IMR-90 (cell line): Measurements from ENCODE around the gene DNAH17. TPM values are rescaled to one million over a fixed set of nuclear protein-coding genes. Genes with fewer than 3 reads are reported as not detected.

Experiments
- ATAC-seq: fragments of 200-7000 bp; cut with Tn5 transposase; 2 replicates; pipeline ENCODE4 v1.9.1; 2020; ENCODE audit warnings: low read depth, mild to moderate bottlenecking, moderate library complexity
- BruUV-seq: library from RNA; stranded (reverse); fragments of 400-500 nt; replicated peaks from 2 replicates; lab custom pipeline; 2021; lab: Mats Ljungman, UMichigan
- CTCF ChIA-PET: fragments of 300-600 bp; formaldehyde crosslinking; extraction: SDS; loops from one replicate; lab custom pipeline; 2021; ENCODE audit warnings: antibody characterized with exemption; lab: Yijun Ruan, JAX
- POLR2A ChIA-PET: fragments of 300-600 bp; sonication (Branson Sonifier 250); formaldehyde crosslinking; loops from one replicate; lab custom pipeline; 2022; ENCODE audit warnings: antibody characterized with exemption; ENCODE audit not compliant: unreplicated experiment; lab: Charles Lee
- DNase-seq: peaks from one replicate; pipeline ENCODE4 v3.0.0; 2013
- H2AFZ ChIP-seq: replicated peaks from 2 replicates; pipeline ENCODE3; 2013; ENCODE audit warnings: low read length, mild to moderate bottlenecking; ENCODE audit not compliant: poor library complexity
- H2AK5ac ChIP-seq: 2 replicates; pipeline ENCODE4 v1.6.1; 2013; ENCODE audit warnings: low read depth, low read length, inconsistent platforms
- H2AK9ac ChIP-seq: replicated peaks from 2 replicates; pipeline ENCODE3; 2013; ENCODE audit warnings: mild to moderate bottlenecking, low read depth, low read length, moderate library complexity; ENCODE audit not compliant: poor library complexity
- H2BK120ac ChIP-seq: 2 replicates; pipeline ENCODE4 v1.6.1; 2013; ENCODE audit warnings: low read depth, low read length, inconsistent platforms
- H2BK15ac ChIP-seq: 3 replicates; pipeline ENCODE4 v1.6.1; 2013; ENCODE audit warnings: low read depth, low read length, inconsistent platforms
- H2BK20ac ChIP-seq: 2 replicates; pipeline ENCODE4 v1.6.1; 2013; ENCODE audit warnings: low read depth, mild to moderate bottlenecking, inconsistent platforms, low read length, moderate library complexity
- H2BK5ac ChIP-seq: 2 replicates; pipeline ENCODE4 v1.6.1; 2013; ENCODE audit warnings: mild to moderate bottlenecking, low read depth, low read length, inconsistent platforms; ENCODE audit not compliant: poor library complexity, severe bottlenecking
- H3K14ac ChIP-seq: replicated peaks from 2 replicates; pipeline ENCODE4 v1.6.1; 2013; ENCODE audit warnings: low read depth, low read length, inconsistent platforms
- H3K18ac ChIP-seq: 2 replicates; pipeline ENCODE4 v1.6.1; 2013; ENCODE audit warnings: low read depth, low read length, control low read depth
- H3K23ac ChIP-seq: 2 replicates; pipeline ENCODE4 v1.6.1; 2013; ENCODE audit warnings: low read depth, low read length, inconsistent platforms
- H3K27ac ChIP-seq: 2 replicates; pipeline ENCODE4 v1.5.1; 2013; ENCODE audit warnings: mild to moderate bottlenecking, control low read depth, low read length; ENCODE audit not compliant: insufficient read depth
- H3K27me3 ChIP-seq: 2 replicates; pipeline ENCODE4 v1.6.1; 2013; ENCODE audit warnings: low read length; ENCODE audit not compliant: control insufficient read depth, insufficient read depth
- H3K36me3 ChIP-seq: 2 replicates; pipeline ENCODE4 v1.6.1; 2013; ENCODE audit warnings: low read length, mixed read lengths; ENCODE audit not compliant: control insufficient read depth, insufficient read depth
- H3K4ac ChIP-seq: 2 replicates; pipeline ENCODE4 v1.6.1; 2013; ENCODE audit warnings: low read depth, low read length, inconsistent platforms
- H3K4me1 ChIP-seq: 2 replicates; pipeline ENCODE4 v1.6.1; 2013; ENCODE audit warnings: low read length, mixed read lengths; ENCODE audit not compliant: control insufficient read depth, insufficient read depth
- H3K4me2 ChIP-seq: 2 replicates; pipeline ENCODE4 v1.6.1; 2013; ENCODE audit warnings: low read depth, mild to moderate bottlenecking, control low read depth, low read length, moderate library complexity
- H3K4me3 ChIP-seq: 2 replicates; pipeline ENCODE4 v1.5.1; 2013; ENCODE audit warnings: low read depth, mild to moderate bottlenecking, control low read depth, low read length, moderate library complexity; ENCODE audit not compliant: insufficient read depth
- H3K56ac ChIP-seq: 2 replicates; pipeline ENCODE4 v1.6.1; 2013; ENCODE audit warnings: low read length, inconsistent platforms; ENCODE audit not compliant: insufficient read depth; ENCODE audit errors: extremely low read depth
- H3K79me1 ChIP-seq, 2 experiments: 2 replicates each; pipeline ENCODE4 v1.6.1; 2013; ENCODE audit warnings: low read length in 2 of 2, inconsistent platforms in 1 of 2, low read depth in 1 of 2
- H3K9ac ChIP-seq: 2 replicates; pipeline ENCODE4 v1.6.1; 2013; ENCODE audit warnings: low read depth, low read length, control low read depth
- H3K9me1 ChIP-seq: 2 replicates; pipeline ENCODE4 v1.6.1; 2013; ENCODE audit warnings: low read length, inconsistent platforms; ENCODE audit not compliant: insufficient read depth
- H3K9me3 ChIP-seq: 2 replicates; pipeline ENCODE4 v1.6.1; 2013; ENCODE audit warnings: low read length; ENCODE audit not compliant: control insufficient read depth, insufficient read depth
- H4K20me1 ChIP-seq: 2 replicates; pipeline ENCODE4 v1.6.1; 2013; ENCODE audit warnings: low read length, inconsistent platforms; ENCODE audit not compliant: insufficient read depth
- H4K5ac ChIP-seq: 2 replicates; pipeline ENCODE4 v1.6.1; 2013; ENCODE audit warnings: mild to moderate bottlenecking, low read depth, low read length, control low read depth
- H4K8ac ChIP-seq, 2 experiments: 2 replicates each; pipeline ENCODE4 v1.6.1; 2013; ENCODE audit warnings: low read depth in 2 of 2, low read length in 2 of 2, control low read depth in 1 of 2, inconsistent platforms in 1 of 2
- H4K91ac ChIP-seq: 2 replicates; pipeline ENCODE4 v1.6.1; 2013; ENCODE audit warnings: low read depth, low read length, inconsistent platforms; ENCODE audit not compliant: insufficient read depth
- CEBPB ChIP-seq: IDR thresholded peaks from 2 replicates; pipeline ENCODE4 v1.6.1; 2012; ENCODE audit warnings: low read depth, low read length, improper control_type of control experiment
- CHD1 ChIP-seq: IDR thresholded peaks from 2 replicates; pipeline ENCODE4 v1.6.1; 2012; ENCODE audit warnings: low read depth, low read length, improper control_type of control experiment
- CTCF ChIP-seq: conservative IDR thresholded peaks from 2 replicates; pipeline ENCODE4 v1.5.1; 2012; ENCODE audit warnings: mild to moderate bottlenecking, low read depth, low read length, improper control_type of control experiment
- ELK1 ChIP-seq: fragments of 150-350 bp; IDR thresholded peaks from 2 replicates; pipeline ENCODE4 v1.6.1; 2016; ENCODE audit warnings: low read depth, mild to moderate bottlenecking, low read length, moderate library complexity, borderline replicate concordance
- MAFK ChIP-seq: IDR thresholded peaks from 2 replicates; pipeline ENCODE4 v1.6.1; 2012; ENCODE audit warnings: low read depth, low read length, improper control_type of control experiment
- MAZ ChIP-seq: IDR thresholded peaks from 2 replicates; pipeline ENCODE4 v1.6.1; 2012; ENCODE audit warnings: low read depth, mild to moderate bottlenecking, low read length, improper control_type of control experiment, moderate library complexity, borderline replicate concordance
- MXI1 ChIP-seq: IDR thresholded peaks from 2 replicates; pipeline ENCODE4 v1.6.1; 2012; ENCODE audit warnings: low read depth, mild to moderate bottlenecking, low read length, moderate library complexity, borderline replicate concordance
- POLR2A ChIP-seq: IDR thresholded peaks from 2 replicates; pipeline ENCODE4 v1.6.1; 2012; ENCODE audit warnings: mild to moderate bottlenecking, low read depth, low read length
- RAD21 ChIP-seq: IDR thresholded peaks from 2 replicates; pipeline ENCODE4 v1.6.1; 2012; ENCODE audit warnings: low read length, improper control_type of control experiment
- RCOR1 ChIP-seq: IDR thresholded peaks from 2 replicates; pipeline ENCODE4 v1.6.1; 2012; ENCODE audit warnings: mild to moderate bottlenecking, low read length, improper control_type of control experiment; ENCODE audit not compliant: insufficient replicate concordance
- RFX5 ChIP-seq: IDR thresholded peaks from 2 replicates; pipeline ENCODE4 v1.8.0; 2012; ENCODE audit warnings: low read depth, mild to moderate bottlenecking, low read length, moderate library complexity
- SMC3 ChIP-seq: fragments of 150-350 bp; IDR thresholded peaks from 2 replicates; pipeline ENCODE4 v1.6.1; 2016; ENCODE audit warnings: low read depth, mild to moderate bottlenecking, antibody characterized with exemption, low read length, moderate library complexity
- WGBS, 2 experiments: methylation state at CpG; one replicate each; pipeline versions ENCODE4 v1.1.5 to v1.1.7; 2013; ENCODE audit warnings: missing lambda C conversion rate in 2 of 2; ENCODE audit not compliant: insufficient read length in 1 of 2; ENCODE audit errors: extremely low coverage in 2 of 2; 5-methylcytosine and 5-hydroxymethylcytosine counted together
- dilution Hi-C: fragments of 300-500 bp; cut with HindIII; formaldehyde crosslinking; loops from one replicate; pipeline ENCODE4 v1.14.3; 2018; ENCODE audit warnings: low sequenced_read_pairs; ENCODE audit not compliant: unreplicated experiment
- in situ Hi-C: fragments of 300-500 bp; cut with MboI; formaldehyde crosslinking; loops from 3 replicates; pipeline ENCODE4 v1.14.3; 2019; ENCODE audit warnings: low sequenced_read_pairs, inconsistent platforms, mixed read lengths
- intact Hi-C: fragments of 100-400 bp; cut with micrococcal nuclease; formaldehyde crosslinking; loops from 2 replicates; pipeline ENCODE4 v1.10.0; 2022
- polyA plus RNA-seq, 3 experiments: library from polyadenylated mRNA; depleted of rRNA; stranded (reverse); fragments of >200 nt; gene quantifications; 2 replicates each; pipeline ENCODE4 v1.2.3, GENCODE V29; 2012; ENCODE audit warnings: low replicate concordance in 1 of 3
- total RNA-seq: library from RNA; depleted of rRNA; stranded (reverse); fragments of >200 nt; gene quantifications from 2 replicates; pipeline ENCODE4 v1.2.3, GENCODE V29; 2012
- TF ChIP-seq, protein P1 (sequence below): fragments of 150-350 bp; IDR thresholded peaks from 2 replicates; pipeline ENCODE4 v1.6.1; 2017; ENCODE audit warnings: mild to moderate bottlenecking, antibody characterized with exemption, low read length, low read depth

The DNAH17 gene
- total and polyA plus RNA-seq, 2 of the 4 experiments (the other 2 are of a cell fraction) = not detected

- intact Hi-C loops = no loop called here
- 82% methylated on average over 4 of the region's 6 CpGs; no CpG with 5 or more reads in 1 of the 2 experiments for WGBS, 2 experiments
These were observed 21.3 kb downstream of the DNAH17 start for GRCh38 chr17:78555746-78556401.

More at GRCh38 chr17:78555746-78556401, 21.3 kb downstream of the DNAH17 start:
- no peaks in the 10 kb centered on the region for H3K79me1 ChIP-seq
- H2AK9ac ChIP-seq = no peak overlapping the region
- H3K9me3 ChIP-seq = no peaks in the 10 kb centered on the region
- H4K5ac ChIP-seq = no peak overlapping the region
- no peak overlapping the region for H3K27ac ChIP-seq
- H2BK5ac ChIP-seq = no peak overlapping the region
- no peak overlapping the region for H2BK20ac ChIP-seq
- H3K14ac ChIP-seq = no peak overlapping the region
- H2BK120ac ChIP-seq = no peak overlapping the region
- H4K8ac ChIP-seq = no peak overlapping the region
- dilution Hi-C loops = no loop called here
- H3K9me1 ChIP-seq = 0 out of 2 replicates have a peak, but pooled peaks cover 3% of the 10 kb centered on the region
- DNase-seq (no peak), ATAC-seq (no peak)
- no peak overlapping the region for H3K9ac ChIP-seq
- H3K27me3 ChIP-seq = peaks cover 15% of the 10 kb centered on the region
- no peak overlapping the region for H3K23ac ChIP-seq
- H3K56ac ChIP-seq = no peak overlapping the region
- H3K4ac ChIP-seq = no peak overlapping the region
- H4K20me1 ChIP-seq = no peaks in the 10 kb centered on the region
- no peak overlapping the region for H3K4me3 ChIP-seq
- in situ Hi-C loops = no loop called here
- H2BK15ac ChIP-seq = no peak overlapping the region
- no peak overlapping the region for H2AFZ ChIP-seq
- POLR2A ChIA-PET = no interaction called here
- H3K18ac ChIP-seq = no peak overlapping the region
- H2AK5ac ChIP-seq = no peak overlapping the region
- no peak overlapping the region for H3K4me2 ChIP-seq
- H3K36me3 ChIP-seq = no peaks in the 10 kb centered on the region
- H3K4me1 ChIP-seq = no peaks in the 10 kb centered on the region
- TF ChIP-seq RFX5 = no peak
- TF ChIP-seq ELK1 = no peak
- TF ChIP-seq, protein P1, sequence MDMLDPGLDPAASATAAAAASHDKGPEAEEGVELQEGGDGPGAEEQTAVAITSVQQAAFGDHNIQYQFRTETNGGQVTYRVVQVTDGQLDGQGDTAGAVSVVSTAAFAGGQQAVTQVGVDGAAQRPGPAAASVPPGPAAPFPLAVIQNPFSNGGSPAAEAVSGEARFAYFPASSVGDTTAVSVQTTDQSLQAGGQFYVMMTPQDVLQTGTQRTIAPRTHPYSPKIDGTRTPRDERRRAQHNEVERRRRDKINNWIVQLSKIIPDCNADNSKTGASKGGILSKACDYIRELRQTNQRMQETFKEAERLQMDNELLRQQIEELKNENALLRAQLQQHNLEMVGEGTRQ = no peak
- no peak for TF ChIP-seq CHD1
- TF ChIP-seq CEBPB = no peak
- TF ChIP-seq MAZ = no peak
- TF ChIP-seq POLR2A = no peak
- TF ChIP-seq MXI1 = no peak
- no peak for TF ChIP-seq MAFK
- TF ChIP-seq RAD21 = no peak
- no peak for TF ChIP-seq SMC3
- TF ChIP-seq CTCF = no peak
- TF ChIP-seq RCOR1 = no peak
- no TSS peak for BruUV-seq
- no peak overlapping the region for H4K91ac ChIP-seq
- CTCF ChIA-PET = no interaction called here
